ENCODE results near the gene C16orf95. TPM values are rescaled to one million over a fixed set of nuclear protein-coding genes. Genes with fewer than 3 reads are reported as not detected.

C16orf95 gene
- total and polyA plus RNA-seq, 2 donors (not counting 1 experiment from before 2014, with no cell fraction given), result 1.5 to 2.5 TPM

GRCh38 chr16:87333581-87334331, 16.6 kb upstream of the C16orf95 start:
- DNase-seq, result no peak
- Mint-ChIP-seq H3K9me3 (ENCODE audit: insufficient read depth) (no peaks in the 10 kb centered on the region), H3K27me3 (no peaks in the 10 kb centered on the region), H3K4me3 (no peak overlapping the region), H3K27ac (no peak overlapping the region), H3K4me1 (peaks cover 12% of the 10 kb centered on the region)
- Histone ChIP-seq H3K4me3 (ENCODE audit: control extremely low read depth in 1 of 5, extremely low read depth in 1 of 5, insufficient read depth in 1 of 5, low read depth in 2 of 5, low read length in 4 of 5) (no peak overlapping the region), H3K9me3 (ENCODE audit: control extremely low read depth in 1 of 3, control insufficient read depth in 2 of 3, insufficient read depth in 1 of 3, low read length in 2 of 3) (no peaks in the 10 kb centered on the region), H3K4me1 (ENCODE audit: control insufficient read depth in 2 of 2, insufficient read depth in 2 of 2, low read length in 2 of 2) (peaks cover 11% of the 10 kb centered on the region in 2 donors), H3K4me2 (replicated peaks; ENCODE audit: low read depth, low read length, poor library complexity, severe bottlenecking) (no peak overlapping the region), H3K27ac (ENCODE audit: low read length in 2 of 2) (no peak overlapping the region), H3K27me3 (replicated peaks in 1 of 4; ENCODE audit: control extremely low read depth in 1 of 4, control insufficient read depth in 3 of 4, insufficient read depth in 4 of 4, low read length in 3 of 4) (no peaks in the 10 kb centered on the region), H3K36me3 (replicated peaks in 1 of 2; ENCODE audit: control extremely low read depth in 1 of 2, control insufficient read depth in 1 of 2, extremely low read depth in 1 of 2, insufficient read depth in 2 of 2, low read length in 1 of 2) (peaks cover 0 to 36% of the 10 kb centered on the region in 2 experiments), H4K20me1 (ENCODE audit: control insufficient read depth, insufficient read depth, low read length, poor library complexity, severe bottlenecking) (no peaks in the 10 kb centered on the region), H3K79me2 (ENCODE audit: control insufficient read depth, insufficient read depth, low read length) (peaks cover 7% of the 10 kb centered on the region), H2AFZ (ENCODE audit: insufficient read depth, low read depth, low read length, poor library complexity, severe bottlenecking) (no peak overlapping the region), H3K9ac (ENCODE audit: low read length) (no peak overlapping the region)
- ATAC-seq (ENCODE audit: low read depth), result no peak
- intact Hi-C loops (cut with micrococcal nuclease), result no loop called here
- 97% methylated on average over 41 of the region's 41 CpGs for WGBS (ENCODE audit: insufficient coverage)
- CTCF ChIA-PET, result no interaction called here
- TF ChIP-seq EZH2 (IDR thresholded peaks at IDR 0.05; ENCODE audit: borderline replicate concordance, insufficient read depth, low read depth, low read length, poor library complexity, severe bottlenecking) (no peak), CTCF (IDR thresholded peaks at IDR 0.05) (no peak)
- POLR2A ChIA-PET, result no interaction called here

- Mint-ChIP-seq H3K9me3 (ENCODE audit: insufficient read depth) (no peaks in the 10 kb centered on the region), H3K27me3 (no peaks in the 10 kb centered on the region), H3K4me1 (peaks cover 12% of the 10 kb centered on the region), H3K4me3 (no peak overlapping the region), H3K27ac (no peak overlapping the region)
- DNase-seq (no peak), ATAC-seq (ENCODE audit: low read depth) (no peak)
- no peak overlapping the region for H3K27ac ChIP-seq (ENCODE audit: low read length in 2 of 2)
- H3K79me2 ChIP-seq (ENCODE audit: control insufficient read depth, insufficient read depth, low read length), result peaks cover 7% of the 10 kb centered on the region
- POLR2A ChIA-PET, result no interaction called here
- no peaks in the 10 kb centered on the region for H4K20me1 ChIP-seq (ENCODE audit: control insufficient read depth, insufficient read depth, low read length, poor library complexity, severe bottlenecking)
- intact Hi-C loops (cut with micrococcal nuclease), result no loop called here
- CTCF ChIA-PET, result no interaction called here
- WGBS (ENCODE audit: insufficient coverage), result 95% methylated on average over 15 of the region's 15 CpGs
- no peaks in the 10 kb centered on the region for H3K9me3 ChIP-seq (ENCODE audit: control extremely low read depth in 1 of 3, control insufficient read depth in 2 of 3, insufficient read depth in 1 of 3, low read length in 2 of 3)
- H3K27me3 ChIP-seq (replicated peaks in 1 of 4; ENCODE audit: control extremely low read depth in 1 of 4, control insufficient read depth in 3 of 4, insufficient read depth in 4 of 4, low read length in 3 of 4), result no peaks in the 10 kb centered on the region
- peaks cover 11% of the 10 kb centered on the region in 2 donors for H3K4me1 ChIP-seq (ENCODE audit: control insufficient read depth in 2 of 2, insufficient read depth in 2 of 2, low read length in 2 of 2)
- H3K9ac ChIP-seq (ENCODE audit: low read length), result no peak overlapping the region
- H2AFZ ChIP-seq (ENCODE audit: insufficient read depth, low read depth, low read length, poor library complexity, severe bottlenecking), result no peak overlapping the region
- H3K36me3 ChIP-seq (replicated peaks in 1 of 2; ENCODE audit: control extremely low read depth in 1 of 2, control insufficient read depth in 1 of 2, extremely low read depth in 1 of 2, insufficient read depth in 2 of 2, low read length in 1 of 2), result peaks cover 0 to 37% of the 10 kb centered on the region in 2 experiments
- no peak overlapping the region for H3K4me2 ChIP-seq (replicated peaks; ENCODE audit: low read depth, low read length, poor library complexity, severe bottlenecking)
- TF ChIP-seq EZH2 (IDR thresholded peaks at IDR 0.05; ENCODE audit: borderline replicate concordance, insufficient read depth, low read depth, low read length, poor library complexity, severe bottlenecking) (no peak), CTCF (IDR thresholded peaks at IDR 0.05) (no peak)
- no peak overlapping the region for H3K4me3 ChIP-seq (ENCODE audit: control extremely low read depth in 1 of 5, extremely low read depth in 1 of 5, insufficient read depth in 1 of 5, low read depth in 2 of 5, low read length in 4 of 5)
These were observed 15.9 kb upstream of the C16orf95 start for GRCh38 chr16:87333101-87333500.

Measured in B cell (primary cell).